ENCODE data around the gene LCLAT1.

LCLAT1 gene

DNA sequence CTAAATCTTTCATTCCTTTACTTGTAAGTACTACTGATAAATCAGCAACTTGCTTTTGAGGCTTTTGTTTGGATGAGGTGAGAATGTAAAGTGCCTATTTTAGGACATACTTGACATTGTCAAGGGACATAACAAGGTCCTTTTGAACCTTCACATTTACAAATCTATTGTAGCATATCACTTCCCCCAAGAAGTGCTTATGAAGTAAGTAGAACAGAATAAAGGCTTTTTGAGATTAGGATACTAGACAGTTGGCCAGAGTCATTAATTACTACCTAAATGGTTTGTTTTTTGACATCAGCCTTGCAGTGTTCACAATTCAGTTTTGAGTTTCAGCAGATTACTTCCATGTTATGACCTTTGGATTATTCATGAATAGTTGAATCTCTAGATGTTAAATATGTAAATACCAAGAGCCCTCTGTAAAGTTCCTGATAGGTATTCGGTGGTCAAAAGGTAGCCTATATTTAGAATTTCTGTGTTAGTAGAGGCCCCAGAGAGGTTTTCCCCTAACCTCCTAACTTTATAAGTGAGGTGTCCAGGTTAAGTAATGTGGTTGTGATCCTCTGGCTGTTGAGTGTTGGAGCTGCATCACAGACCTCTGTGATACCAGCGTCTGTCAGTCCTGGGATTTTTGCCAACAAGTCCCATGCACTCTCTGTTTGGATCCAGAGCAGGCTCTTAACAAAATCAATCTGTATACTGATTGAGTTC is 67.2 kb downstream of the LCLAT1 start:
- Histone ChIP-seq H3K27me3 (ENCODE audit: insufficient read depth, low read length, poor library complexity) (no peaks in the 10 kb centered on the region), H3K79me2 (ENCODE audit: insufficient read depth, low read length) (peaks cover 12% of the 10 kb centered on the region), H3K4me1 (ENCODE audit: insufficient read depth, low read length) (no peaks in the 10 kb centered on the region), H3K9ac (ENCODE audit: low read depth, low read length) (no peak overlapping the region), H3K36me3 (ENCODE audit: insufficient read depth, low read length) (peaks cover 8% of the 10 kb centered on the region; the same call in 1 of the 2 replicates), H3K4me3 (ENCODE audit: low read depth in 1 of 2, low read length in 2 of 2) (no peak overlapping the region), H4K20me1 (ENCODE audit: insufficient read depth, low read length) (peaks cover 9% of the 10 kb centered on the region; the same call in 1 of the 2 replicates), H3K9me3 (ENCODE audit: insufficient read depth, low read length, severe bottlenecking) (peaks cover 12% of the 10 kb centered on the region), H2AFZ (ENCODE audit: low read depth, low read length) (no peak overlapping the region), H3K27ac (ENCODE audit: low read length) (no peak overlapping the region), H3K4me2 (ENCODE audit: insufficient read depth, low read length) (no peak overlapping the region)
- ATAC-seq (ENCODE audit: insufficient read depth, low read depth) = no peak
- DNase-seq = no peak
- TF ChIP-seq EZH2 (IDR thresholded peaks at IDR 0.05; ENCODE audit: borderline replicate concordance, low read depth, low read length, severe bottlenecking) = no peak
- TF ChIP-seq, protein P1, sequence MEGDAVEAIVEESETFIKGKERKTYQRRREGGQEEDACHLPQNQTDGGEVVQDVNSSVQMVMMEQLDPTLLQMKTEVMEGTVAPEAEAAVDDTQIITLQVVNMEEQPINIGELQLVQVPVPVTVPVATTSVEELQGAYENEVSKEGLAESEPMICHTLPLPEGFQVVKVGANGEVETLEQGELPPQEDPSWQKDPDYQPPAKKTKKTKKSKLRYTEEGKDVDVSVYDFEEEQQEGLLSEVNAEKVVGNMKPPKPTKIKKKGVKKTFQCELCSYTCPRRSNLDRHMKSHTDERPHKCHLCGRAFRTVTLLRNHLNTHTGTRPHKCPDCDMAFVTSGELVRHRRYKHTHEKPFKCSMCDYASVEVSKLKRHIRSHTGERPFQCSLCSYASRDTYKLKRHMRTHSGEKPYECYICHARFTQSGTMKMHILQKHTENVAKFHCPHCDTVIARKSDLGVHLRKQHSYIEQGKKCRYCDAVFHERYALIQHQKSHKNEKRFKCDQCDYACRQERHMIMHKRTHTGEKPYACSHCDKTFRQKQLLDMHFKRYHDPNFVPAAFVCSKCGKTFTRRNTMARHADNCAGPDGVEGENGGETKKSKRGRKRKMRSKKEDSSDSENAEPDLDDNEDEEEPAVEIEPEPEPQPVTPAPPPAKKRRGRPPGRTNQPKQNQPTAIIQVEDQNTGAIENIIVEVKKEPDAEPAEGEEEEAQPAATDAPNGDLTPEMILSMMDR (IDR thresholded peaks at IDR 0.05; ENCODE audit: borderline replicate concordance, extremely low read depth, low read length, poor library complexity, severe bottlenecking) = no peak

DNA sequence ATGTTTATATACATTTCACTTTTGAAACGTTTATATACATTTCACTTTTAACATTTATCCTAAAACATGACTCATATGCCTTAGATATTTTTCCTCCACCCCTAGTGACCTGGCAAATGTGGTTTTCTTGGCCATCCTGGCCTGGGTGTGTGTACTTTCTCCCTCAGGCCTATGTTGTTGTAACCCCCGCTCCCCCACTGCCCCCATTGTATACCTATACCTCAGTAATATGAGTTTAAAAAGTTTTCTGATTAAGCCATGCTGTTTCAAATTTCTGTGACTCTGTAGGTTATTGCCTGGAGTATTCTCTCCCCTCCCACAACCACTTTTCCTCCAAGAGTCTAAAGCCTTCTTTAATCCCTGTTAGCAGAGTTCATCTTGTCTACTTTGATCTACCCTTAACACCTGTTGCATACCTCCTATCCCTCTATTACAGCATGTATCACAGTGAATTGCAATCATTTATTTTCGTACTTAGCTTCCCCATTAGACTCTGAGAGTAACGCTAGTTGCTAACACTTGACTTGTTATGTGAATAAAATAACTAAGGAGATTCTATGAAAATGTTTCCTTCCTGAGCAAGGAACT is 67.9 kb downstream of the LCLAT1 start:
- no peak for ATAC-seq (ENCODE audit: insufficient read depth, low read depth)
- Histone ChIP-seq H3K36me3 (ENCODE audit: insufficient read depth, low read length) (peaks cover 14% of the 10 kb centered on the region; the same call in 1 of the 2 replicates), H3K9ac (ENCODE audit: low read depth, low read length) (no peak overlapping the region), H3K4me1 (ENCODE audit: insufficient read depth, low read length) (no peaks in the 10 kb centered on the region), H3K4me2 (ENCODE audit: insufficient read depth, low read length) (no peak overlapping the region), H4K20me1 (ENCODE audit: insufficient read depth, low read length) (peaks cover 6% of the 10 kb centered on the region; the same call in 1 of the 2 replicates), H2AFZ (ENCODE audit: low read depth, low read length) (no peak overlapping the region), H3K9me3 (ENCODE audit: insufficient read depth, low read length, severe bottlenecking) (peaks cover 17% of the 10 kb centered on the region), H3K27ac (ENCODE audit: low read length) (no peak overlapping the region), H3K79me2 (ENCODE audit: insufficient read depth, low read length) (peaks cover 9% of the 10 kb centered on the region), H3K4me3 (ENCODE audit: low read depth in 1 of 2, low read length in 2 of 2) (no peak overlapping the region), H3K27me3 (ENCODE audit: insufficient read depth, low read length, poor library complexity) (no peaks in the 10 kb centered on the region)
- TF ChIP-seq, protein P1 (IDR thresholded peaks at IDR 0.05; ENCODE audit: borderline replicate concordance, extremely low read depth, low read length, poor library complexity, severe bottlenecking) = no peak
- no peak for TF ChIP-seq EZH2 (IDR thresholded peaks at IDR 0.05; ENCODE audit: borderline replicate concordance, low read depth, low read length, severe bottlenecking)
- no peak for DNase-seq

DNA sequence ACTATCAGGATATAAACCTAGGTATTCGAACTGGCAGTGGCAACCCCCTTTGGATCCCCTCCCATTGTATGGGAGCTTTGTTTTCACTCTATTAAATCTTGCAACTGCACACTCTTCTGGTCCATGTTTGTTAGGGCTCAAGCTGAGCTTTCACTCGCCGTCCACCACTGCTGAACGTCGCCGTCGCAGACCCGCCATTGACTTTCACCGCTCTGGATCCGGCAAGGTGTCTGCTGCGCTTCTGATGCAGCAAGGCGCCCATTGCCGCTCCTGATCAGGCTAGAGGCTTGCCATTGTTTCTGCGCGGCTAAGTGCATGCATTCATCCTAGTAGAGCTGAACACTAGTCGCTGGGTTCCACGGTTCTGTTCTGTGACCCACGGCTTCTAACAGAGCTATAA is 69.1 kb downstream of the LCLAT1 start:
- H3K4me1 ChIP-seq (ENCODE audit: insufficient read depth, low read length) = no peaks in the 10 kb centered on the region
- ATAC-seq (ENCODE audit: insufficient read depth, low read depth) (no peak), DNase-seq (no peak)
- no peaks in the 10 kb centered on the region for H3K27me3 ChIP-seq (ENCODE audit: insufficient read depth, low read length, poor library complexity)
- H3K9me3 ChIP-seq (ENCODE audit: insufficient read depth, low read length, severe bottlenecking) = peaks cover 18% of the 10 kb centered on the region
- H3K36me3 ChIP-seq (ENCODE audit: insufficient read depth, low read length) = peaks cover 15% of the 10 kb centered on the region; the same call in 1 of the 2 replicates
- no peak overlapping the region for H3K4me3 ChIP-seq (ENCODE audit: low read depth in 1 of 2, low read length in 2 of 2)
- TF ChIP-seq, protein P1 (IDR thresholded peaks at IDR 0.05; ENCODE audit: borderline replicate concordance, extremely low read depth, low read length, poor library complexity, severe bottlenecking) = no peak
- TF ChIP-seq EZH2 (IDR thresholded peaks at IDR 0.05; ENCODE audit: borderline replicate concordance, low read depth, low read length, severe bottlenecking) = no peak
- peaks cover 6% of the 10 kb centered on the region; the same call in 1 of the 2 replicates for H4K20me1 ChIP-seq (ENCODE audit: insufficient read depth, low read length)
- no peak overlapping the region for H3K9ac ChIP-seq (ENCODE audit: low read depth, low read length)
- peaks cover 9% of the 10 kb centered on the region for H3K79me2 ChIP-seq (ENCODE audit: insufficient read depth, low read length)
- H3K27ac ChIP-seq (ENCODE audit: low read length) = no peak overlapping the region
- H3K4me2 ChIP-seq (ENCODE audit: insufficient read depth, low read length) = no peak overlapping the region
- H2AFZ ChIP-seq (ENCODE audit: low read depth, low read length) = no peak overlapping the region

Measured in DND-41 (cell line).